CD14-positive monocyte (primary cell): ENCODE results near the gene KCNMA1. TPM values are rescaled to one million over a fixed set of nuclear protein-coding genes. Genes with fewer than 3 reads are reported as not detected.

Experiments used
- DNase-seq, 3 donors: peaks; one replicate each; pipeline ENCODE4 v3.0.0-alpha.2; 2011 to 2022
- H2AFZ ChIP-seq: 2 replicates; pipeline ENCODE4 v1.6.0; 2012; ENCODE audit warnings: mild to moderate bottlenecking, low read depth, low read length, inconsistent platforms; ENCODE audit not compliant: insufficient read depth, poor library complexity, severe bottlenecking
- H3K27ac ChIP-seq, 2 donors: 1 replicate in 1 of 2; 2 replicates in 1 of 2; pipeline ENCODE4 v1.5.1; 2012 to 2013; ENCODE audit warnings: low read length in 2 of 2, control low read depth in 1 of 2, inconsistent platforms in 1 of 2, low read depth in 1 of 2, mild to moderate bottlenecking in 1 of 2
- H3K27me3 ChIP-seq, 2 donors: one replicate each; pipeline versions ENCODE4 v1.6.0 to v1.6.1; 2011 to 2013; ENCODE audit warnings: low read length in 2 of 2; ENCODE audit not compliant: control insufficient read depth in 2 of 2, insufficient read depth in 2 of 2
- H3K36me3 ChIP-seq, 2 donors: replicated peaks in 1 of 2; 1 replicate in 1 of 2; 2 replicates in 1 of 2; pipeline versions ENCODE4 v1.5.1 to v1.6.1; 2012 to 2013; ENCODE audit warnings: low read length in 2 of 2, control low read depth in 1 of 2, inconsistent platforms in 1 of 2, mild to moderate bottlenecking in 1 of 2; ENCODE audit not compliant: insufficient read depth in 2 of 2, control insufficient read depth in 1 of 2
- H3K4me1 ChIP-seq, 2 donors: 1 replicate in 1 of 2; 2 replicates in 1 of 2; pipeline versions ENCODE4 v1.5.1 to v1.6.1; 2012 to 2013; ENCODE audit warnings: low read length in 2 of 2, control low read depth in 1 of 2, inconsistent platforms in 1 of 2, mild to moderate bottlenecking in 1 of 2, moderate library complexity in 1 of 2; ENCODE audit not compliant: insufficient read depth in 2 of 2, control insufficient read depth in 1 of 2
- H3K4me2 ChIP-seq: replicated peaks from 2 replicates; pipeline ENCODE3; 2012; ENCODE audit warnings: low read length, moderate library complexity, mild to moderate bottlenecking; ENCODE audit not compliant: poor library complexity, severe bottlenecking; ENCODE audit errors: extremely low read depth
- H3K4me3 ChIP-seq, 3 experiments: fragments of 200-600 bp in 1 of 3; sonication (generic) in 1 of 3; replicated peaks in 1 of 3; 1 replicate in 2 of 3; 2 replicates in 1 of 3; pipeline ENCODE4 v1.5.1; 2011 to 2013; ENCODE audit warnings: low read length in 3 of 3, mild to moderate bottlenecking in 3 of 3, control low read depth in 2 of 3, low read depth in 2 of 3, inconsistent platforms in 1 of 3, moderate library complexity in 1 of 3
- H3K79me2 ChIP-seq: 2 replicates; pipeline ENCODE4 v1.6.0; 2012; ENCODE audit warnings: mild to moderate bottlenecking, control low read depth, inconsistent platforms, low read length, moderate library complexity; ENCODE audit not compliant: insufficient read depth
- H3K9ac ChIP-seq: 2 replicates; pipeline ENCODE4 v1.6.0; 2017; ENCODE audit warnings: low read length, mild to moderate bottlenecking; ENCODE audit not compliant: insufficient read depth, poor library complexity, severe bottlenecking
- H3K9me3 ChIP-seq, 2 donors: replicated peaks in 1 of 2; 1 replicate in 1 of 2; 2 replicates in 1 of 2; pipeline versions ENCODE4 v1.5.1 to v1.6.1; 2012 to 2013; ENCODE audit warnings: low read length in 2 of 2, control low read depth in 1 of 2; ENCODE audit not compliant: control insufficient read depth in 1 of 2, insufficient read depth in 1 of 2
- H4K20me1 ChIP-seq: 2 replicates; pipeline ENCODE4 v1.6.0; 2012; ENCODE audit warnings: mild to moderate bottlenecking, low read length, control low read depth, moderate library complexity; ENCODE audit not compliant: insufficient read depth
- H3K27ac Mint-ChIP-seq, 7 donors: one replicate each; pipeline ENCODE4 v1.8.0; 2020; ENCODE audit warnings: mild to moderate bottlenecking in 7 of 7, mixed read lengths in 7 of 7, moderate library complexity in 6 of 7, inconsistent platforms in 2 of 7
- H3K27me3 Mint-ChIP-seq, 3 donors: one replicate each; pipeline ENCODE4 v1.8.0; 2021 to 2022; ENCODE audit warnings: low read depth in 3 of 3, mild to moderate bottlenecking in 3 of 3, mixed read lengths in 3 of 3, moderate library complexity in 3 of 3, inconsistent platforms in 1 of 3
- H3K36me3 Mint-ChIP-seq, 2 donors: one replicate each; pipeline ENCODE4 v1.8.0; 2020; ENCODE audit warnings: mixed read lengths in 2 of 2, inconsistent platforms in 1 of 2, mild to moderate bottlenecking in 1 of 2
- H3K4me1 Mint-ChIP-seq: one replicate; pipeline ENCODE4 v1.8.0; 2020; ENCODE audit warnings: mild to moderate bottlenecking, mixed read lengths
- H3K4me3 Mint-ChIP-seq, 2 donors: one replicate each; pipeline ENCODE4 v1.8.0; 2020; ENCODE audit warnings: mild to moderate bottlenecking in 2 of 2, mixed read lengths in 2 of 2, moderate library complexity in 1 of 2
- H3K9me3 Mint-ChIP-seq, 7 donors: one replicate each; pipeline ENCODE4 v1.8.0; 2020 to 2022; ENCODE audit warnings: mixed read lengths in 7 of 7, mild to moderate bottlenecking in 6 of 7, moderate library complexity in 6 of 7, inconsistent platforms in 2 of 7
- WGBS: methylation state at CpG from one replicate; pipeline ENCODE4 v1.1.5; 2013; ENCODE audit warnings: missing lambda C conversion rate; ENCODE audit not compliant: insufficient coverage; 5-methylcytosine and 5-hydroxymethylcytosine counted together
- intact Hi-C, 2 donors: fragments of 100-400 bp; cut with micrococcal nuclease; formaldehyde crosslinking; loops; one replicate each; pipeline versions ENCODE4 v1.15.0 to v1.15.1; 2023
- polyA plus RNA-seq, 3 donors: library from polyadenylated mRNA; depleted of rRNA in 1 of 3; unstranded in 2 of 3; stranded (reverse) in 1 of 3; fragments of 300-500 nt in 2 of 3; fragments of >200 nt in 1 of 3; fragmentation: Illumina TruSeq in 2 of 3; gene quantifications; 1 replicate in 2 of 3; 2 replicates in 1 of 3; pipeline ENCODE4 v1.2.3, GENCODE V29; 2012 to 2021
- TF ChIP-seq, protein P1 (sequence below): fragments of 200-600 bp; IDR thresholded peaks from one replicate; pipeline ENCODE4 v1.8.0; 2022; ENCODE audit warnings: antibody characterized with exemption, mild to moderate bottlenecking

The KCNMA1 gene
- polyA plus RNA-seq, 3 donors = 0.11 to 1.0 TPM; not detected in 1

DNA sequence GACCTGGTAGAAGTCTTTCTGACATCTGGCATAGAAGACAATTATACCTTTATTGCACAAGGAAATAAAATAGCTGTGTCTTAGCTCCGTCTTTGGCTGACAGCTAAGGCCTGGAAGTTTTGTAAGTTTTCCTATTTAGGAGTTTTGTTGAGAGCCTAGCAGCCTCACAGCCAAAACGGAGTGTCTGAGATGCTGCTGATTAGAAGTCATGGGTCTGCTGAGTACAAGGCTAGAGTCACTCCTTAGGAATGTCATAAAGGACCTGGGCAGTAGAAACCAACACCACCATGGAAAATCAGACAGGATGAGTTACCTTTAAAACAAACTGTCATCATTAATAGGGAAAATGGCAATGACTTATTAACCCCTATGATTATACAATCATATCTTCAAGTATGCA is 442.5 kb downstream of the KCNMA1 start:
- intact Hi-C loops = no loop called here
- Histone ChIP-seq H4K20me1 (no peaks in the 10 kb centered on the region), H3K79me2 (no peaks in the 10 kb centered on the region), H3K27ac (no peak overlapping the region), H3K4me1 (no peaks in the 10 kb centered on the region), H3K9me3 (no peaks in the 10 kb centered on the region), H3K9ac (no peak overlapping the region), H2AFZ (no peak overlapping the region), H3K4me3 (no peak overlapping the region), H3K27me3 (no peaks in the 10 kb centered on the region), H3K4me2 (no peak overlapping the region), H3K36me3 (no peaks in the 10 kb centered on the region)
- H3K9me3 Mint-ChIP-seq = peaks cover 0 to 2% (median 0%) of the 10 kb centered on the region in 7 donors
- TF ChIP-seq, protein P1, sequence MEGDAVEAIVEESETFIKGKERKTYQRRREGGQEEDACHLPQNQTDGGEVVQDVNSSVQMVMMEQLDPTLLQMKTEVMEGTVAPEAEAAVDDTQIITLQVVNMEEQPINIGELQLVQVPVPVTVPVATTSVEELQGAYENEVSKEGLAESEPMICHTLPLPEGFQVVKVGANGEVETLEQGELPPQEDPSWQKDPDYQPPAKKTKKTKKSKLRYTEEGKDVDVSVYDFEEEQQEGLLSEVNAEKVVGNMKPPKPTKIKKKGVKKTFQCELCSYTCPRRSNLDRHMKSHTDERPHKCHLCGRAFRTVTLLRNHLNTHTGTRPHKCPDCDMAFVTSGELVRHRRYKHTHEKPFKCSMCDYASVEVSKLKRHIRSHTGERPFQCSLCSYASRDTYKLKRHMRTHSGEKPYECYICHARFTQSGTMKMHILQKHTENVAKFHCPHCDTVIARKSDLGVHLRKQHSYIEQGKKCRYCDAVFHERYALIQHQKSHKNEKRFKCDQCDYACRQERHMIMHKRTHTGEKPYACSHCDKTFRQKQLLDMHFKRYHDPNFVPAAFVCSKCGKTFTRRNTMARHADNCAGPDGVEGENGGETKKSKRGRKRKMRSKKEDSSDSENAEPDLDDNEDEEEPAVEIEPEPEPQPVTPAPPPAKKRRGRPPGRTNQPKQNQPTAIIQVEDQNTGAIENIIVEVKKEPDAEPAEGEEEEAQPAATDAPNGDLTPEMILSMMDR = no peak
- WGBS = no CpG with 5 or more reads among the region's 2 CpGs
- H3K27ac Mint-ChIP-seq = no peak overlapping the region
- H3K4me3 Mint-ChIP-seq = no peak overlapping the region
- peaks cover 1 to 5% (median 3%) of the 10 kb centered on the region in 3 donors for H3K27me3 Mint-ChIP-seq
- no peaks in the 10 kb centered on the region for H3K4me1 Mint-ChIP-seq
- no peak for DNase-seq
- no peaks in the 10 kb centered on the region for H3K36me3 Mint-ChIP-seq

DNA sequence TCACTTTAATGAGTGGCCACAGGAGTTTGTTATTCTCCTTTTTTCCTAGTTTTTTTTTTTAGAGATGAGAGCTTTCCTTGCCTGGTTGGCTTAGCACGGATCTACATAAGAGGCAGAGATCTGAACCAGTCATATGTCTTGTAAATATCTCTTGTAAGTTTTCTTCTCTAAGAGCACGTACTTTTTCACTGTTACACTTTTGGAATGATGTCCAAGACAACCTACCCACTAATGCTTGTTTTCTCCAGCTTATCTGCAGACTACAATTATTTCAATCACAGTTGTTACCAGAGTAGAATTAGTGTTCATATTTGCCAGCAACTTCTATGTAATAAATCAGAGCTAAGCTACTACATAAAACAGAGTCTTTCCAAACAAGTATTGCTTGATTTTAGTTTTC is 444.6 kb downstream of the KCNMA1 start:
- Histone ChIP-seq H3K27ac (no peak overlapping the region), H3K36me3 (no peaks in the 10 kb centered on the region), H3K4me3 (no peak overlapping the region), H3K79me2 (no peaks in the 10 kb centered on the region), H3K4me2 (no peak overlapping the region), H4K20me1 (no peaks in the 10 kb centered on the region), H3K27me3 (no peaks in the 10 kb centered on the region), H3K9me3 (no peaks in the 10 kb centered on the region), H2AFZ (no peak overlapping the region), H3K4me1 (no peaks in the 10 kb centered on the region), H3K9ac (no peak overlapping the region)
- Mint-ChIP-seq H3K9me3 (peaks cover 0 to 2% (median 0%) of the 10 kb centered on the region in 7 donors), H3K27ac (no peak overlapping the region), H3K27me3 (peaks cover 0 to 10% (median 1%) of the 10 kb centered on the region in 3 donors), H3K36me3 (no peaks in the 10 kb centered on the region), H3K4me1 (no peaks in the 10 kb centered on the region), H3K4me3 (no peak overlapping the region)
- TF ChIP-seq, protein P1 = no peak
- no peak for DNase-seq
- intact Hi-C loops = no loop called here
- WGBS = no CpG with 5 or more reads among the region's 2 CpGs
